SK-N-SH treated with all-trans-retinoic acid at 6 μM for 48 hours (cell line): Measurements from ENCODE around the gene PPARG.

Source experiments
- ATAC-seq: fragments of 200-7000 bp; cut with Tn5 transposase; 3 replicates; pipeline ENCODE4 v1.9.1; 2020; ENCODE audit warnings: mild to moderate bottlenecking, moderate library complexity
- ARNTL ChIP-seq: fragments of 450-650 bp; formaldehyde crosslinking; IDR thresholded peaks from 2 replicates; pipeline ENCODE4 v1.5.0; 2020; ENCODE audit warnings: low read depth, mild to moderate bottlenecking, moderate library complexity, borderline replicate concordance
- BACH2 ChIP-seq: fragments of 250-450 bp; sonication (Bioruptor Pico); IDR thresholded peaks from 2 replicates; pipeline ENCODE4 v1.9.0; 2021; ENCODE audit warnings: mild to moderate bottlenecking, borderline replicate concordance
- ESRRG ChIP-seq: fragments of 250-450 bp; sonication (Bioruptor Pico); IDR thresholded peaks from 2 replicates; pipeline ENCODE4 v1.6.1; 2021; ENCODE audit warnings: mild to moderate bottlenecking
- GLIS3 ChIP-seq: fragments of 250-450 bp; sonication (Bioruptor Pico); IDR thresholded peaks from 2 replicates; pipeline ENCODE4 v1.5.0; 2020; ENCODE audit warnings: mild to moderate bottlenecking, moderate library complexity
- ISL1 ChIP-seq: fragments of 250-450 bp; sonication (Bioruptor Pico); IDR thresholded peaks from 2 replicates; pipeline ENCODE4 v2.1.2; 2022; ENCODE audit warnings: mild to moderate bottlenecking, moderate library complexity
- OSR1 ChIP-seq: fragments of 250-450 bp; sonication (Bioruptor Pico); IDR thresholded peaks from 2 replicates; pipeline ENCODE4 v1.8.0; 2022; ENCODE audit warnings: moderate library complexity, mild to moderate bottlenecking, inconsistent platforms
- PPARA ChIP-seq: fragments of 250-450 bp; sonication (Bioruptor Pico); IDR thresholded peaks from 2 replicates; pipeline ENCODE4 v1.5.0; 2020; ENCODE audit warnings: mild to moderate bottlenecking, borderline replicate concordance
- RARB ChIP-seq: fragments of 250-450 bp; sonication (Bioruptor Pico); IDR thresholded peaks from 2 replicates; pipeline ENCODE4 v1.8.0; 2021; ENCODE audit warnings: mild to moderate bottlenecking, moderate library complexity
- SNAI2 ChIP-seq: fragments of 250-450 bp; sonication (Bioruptor Pico); IDR thresholded peaks from 2 replicates; pipeline ENCODE4 v1.5.0; 2020; ENCODE audit warnings: mild to moderate bottlenecking, moderate library complexity
- TCF4 ChIP-seq: fragments of 250-450 bp; sonication (Bioruptor Pico); IDR thresholded peaks from 2 replicates; pipeline ENCODE4 v1.8.0; 2021; ENCODE audit warnings: mild to moderate bottlenecking, moderate library complexity, borderline replicate concordance
- TOX ChIP-seq: fragments of 250-450 bp; sonication (Bioruptor Pico); IDR thresholded peaks from 2 replicates; pipeline ENCODE4 v1.8.0; 2021; ENCODE audit warnings: mild to moderate bottlenecking, moderate library complexity, borderline replicate concordance
- ZC3H10 ChIP-seq: fragments of 250-450 bp; sonication (Bioruptor Pico); IDR thresholded peaks from 2 replicates; pipeline ENCODE4 v1.5.1; 2021; ENCODE audit warnings: mild to moderate bottlenecking, moderate library complexity
- ZFP3 ChIP-seq: fragments of 250-450 bp; sonication (Bioruptor Pico); IDR thresholded peaks from 2 replicates; pipeline ENCODE4 v1.5.0; 2020; ENCODE audit warnings: mild to moderate bottlenecking, moderate library complexity
- ZFP30 ChIP-seq: fragments of 450-650 bp; formaldehyde crosslinking; IDR thresholded peaks from 2 replicates; pipeline ENCODE4 v1.5.0; 2022; ENCODE audit warnings: mild to moderate bottlenecking, moderate library complexity
- ZNF565 ChIP-seq: fragments of 450-650 bp; formaldehyde crosslinking; conservative IDR thresholded peaks from 2 replicates; pipeline ENCODE4 v1.5.0; 2020; ENCODE audit warnings: low read depth, mild to moderate bottlenecking, moderate library complexity
- ZNF8 ChIP-seq: fragments of 450-650 bp; formaldehyde crosslinking; IDR thresholded peaks from 2 replicates; pipeline ENCODE4 v1.5.0; 2020; ENCODE audit warnings: mild to moderate bottlenecking, moderate library complexity
- TF ChIP-seq, protein P1 (sequence below): fragments of 250-450 bp; sonication (Bioruptor Pico); IDR thresholded peaks from 2 replicates; pipeline ENCODE4 v1.5.1; 2021; ENCODE audit warnings: mild to moderate bottlenecking, moderate library complexity
- TF ChIP-seq, protein P2 (sequence below): fragments of 250-450 bp; sonication (Bioruptor Pico); IDR thresholded peaks from 2 replicates; pipeline ENCODE4 v1.8.0; 2021; ENCODE audit warnings: low read depth, mild to moderate bottlenecking, moderate library complexity, borderline replicate concordance
- TF ChIP-seq, protein P3 (sequence below): fragments of 250-450 bp; sonication (Bioruptor Pico); IDR thresholded peaks from 2 replicates; pipeline ENCODE4 v1.8.0; 2020; ENCODE audit warnings: mild to moderate bottlenecking, moderate library complexity, borderline replicate concordance
- TF ChIP-seq, protein P4 (sequence below): fragments of 250-450 bp; sonication (Bioruptor Pico); IDR thresholded peaks from 2 replicates; pipeline ENCODE4 v1.5.1; 2020; ENCODE audit warnings: low read depth, mild to moderate bottlenecking, moderate library complexity
- TF ChIP-seq, protein P5 (sequence below): fragments of 250-450 bp; sonication (Bioruptor Pico); IDR thresholded peaks from 2 replicates; pipeline ENCODE4 v1.5.0; 2020; ENCODE audit warnings: mild to moderate bottlenecking, moderate library complexity

Gene PPARG

DNA sequence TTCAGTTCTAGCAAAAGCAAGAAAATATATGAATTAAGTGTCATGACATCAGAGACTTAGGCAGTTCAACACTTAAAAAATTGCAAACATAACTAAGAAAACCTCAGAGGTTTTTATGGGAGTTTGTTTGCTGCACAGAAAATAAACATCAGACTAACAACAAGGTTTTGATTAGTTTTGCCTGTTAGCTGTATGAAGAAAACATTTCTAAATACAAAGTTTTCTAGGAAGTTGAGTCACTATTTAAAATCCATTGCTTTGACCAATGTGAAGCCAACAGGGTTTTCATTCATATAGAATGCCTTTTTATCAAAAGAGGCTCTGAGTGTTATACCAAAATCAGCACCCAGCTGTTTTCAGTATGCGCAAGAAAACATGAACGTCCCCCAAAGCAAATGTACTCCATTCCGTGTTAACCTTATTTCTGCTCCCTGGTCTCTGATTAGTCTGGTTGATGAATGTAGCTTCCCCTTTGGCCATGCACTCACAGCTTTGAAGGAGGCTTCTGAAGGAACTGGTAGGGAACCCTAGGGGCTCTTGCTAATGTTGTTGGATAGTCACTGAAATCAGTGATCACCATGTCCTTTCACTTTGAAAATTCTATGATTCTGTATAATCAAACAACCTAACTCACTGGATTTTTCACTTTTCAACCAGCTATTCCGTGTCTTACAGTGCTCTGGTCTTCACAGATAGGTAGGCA, 105.8 kb downstream of the PPARG start:
- no peak for TF ChIP-seq ESRRG (CRISPR knock-in tag)
- TF ChIP-seq TOX: no peak
- TF ChIP-seq ARNTL (CRISPR knock-in tag): no peak
- TF ChIP-seq SNAI2: no peak
- TF ChIP-seq, protein P1, sequence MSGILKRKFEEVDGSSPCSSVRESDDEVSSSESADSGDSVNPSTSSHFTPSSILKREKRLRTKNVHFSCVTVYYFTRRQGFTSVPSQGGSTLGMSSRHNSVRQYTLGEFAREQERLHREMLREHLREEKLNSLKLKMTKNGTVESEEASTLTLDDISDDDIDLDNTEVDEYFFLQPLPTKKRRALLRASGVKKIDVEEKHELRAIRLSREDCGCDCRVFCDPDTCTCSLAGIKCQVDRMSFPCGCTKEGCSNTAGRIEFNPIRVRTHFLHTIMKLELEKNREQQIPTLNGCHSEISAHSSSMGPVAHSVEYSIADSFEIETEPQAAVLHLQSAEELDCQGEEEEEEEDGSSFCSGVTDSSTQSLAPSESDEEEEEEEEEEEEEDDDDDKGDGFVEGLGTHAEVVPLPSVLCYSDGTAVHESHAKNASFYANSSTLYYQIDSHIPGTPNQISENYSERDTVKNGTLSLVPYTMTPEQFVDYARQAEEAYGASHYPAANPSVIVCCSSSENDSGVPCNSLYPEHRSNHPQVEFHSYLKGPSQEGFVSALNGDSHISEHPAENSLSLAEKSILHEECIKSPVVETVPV: no peak
- no peak for TF ChIP-seq ZFP3 (CRISPR knock-in tag)
- TF ChIP-seq, protein P2, sequence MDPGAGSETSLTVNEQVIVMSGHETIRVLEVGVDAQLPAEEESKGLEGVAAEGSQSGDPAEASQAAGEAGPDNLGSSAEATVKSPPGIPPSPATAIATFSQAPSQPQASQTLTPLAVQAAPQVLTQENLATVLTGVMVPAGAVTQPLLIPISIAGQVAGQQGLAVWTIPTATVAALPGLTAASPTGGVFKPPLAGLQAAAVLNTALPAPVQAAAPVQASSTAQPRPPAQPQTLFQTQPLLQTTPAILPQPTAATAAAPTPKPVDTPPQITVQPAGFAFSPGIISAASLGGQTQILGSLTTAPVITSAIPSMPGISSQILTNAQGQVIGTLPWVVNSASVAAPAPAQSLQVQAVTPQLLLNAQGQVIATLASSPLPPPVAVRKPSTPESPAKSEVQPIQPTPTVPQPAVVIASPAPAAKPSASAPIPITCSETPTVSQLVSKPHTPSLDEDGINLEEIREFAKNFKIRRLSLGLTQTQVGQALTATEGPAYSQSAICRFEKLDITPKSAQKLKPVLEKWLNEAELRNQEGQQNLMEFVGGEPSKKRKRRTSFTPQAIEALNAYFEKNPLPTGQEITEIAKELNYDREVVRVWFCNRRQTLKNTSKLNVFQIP (CRISPR knock-in tag): no peak
- TF ChIP-seq OSR1: no peak
- TF ChIP-seq ZNF565 (CRISPR knock-in tag): no peak
- no peak for TF ChIP-seq TCF4 (CRISPR knock-in tag)
- no peak for TF ChIP-seq BACH2 (CRISPR knock-in tag)

DNA sequence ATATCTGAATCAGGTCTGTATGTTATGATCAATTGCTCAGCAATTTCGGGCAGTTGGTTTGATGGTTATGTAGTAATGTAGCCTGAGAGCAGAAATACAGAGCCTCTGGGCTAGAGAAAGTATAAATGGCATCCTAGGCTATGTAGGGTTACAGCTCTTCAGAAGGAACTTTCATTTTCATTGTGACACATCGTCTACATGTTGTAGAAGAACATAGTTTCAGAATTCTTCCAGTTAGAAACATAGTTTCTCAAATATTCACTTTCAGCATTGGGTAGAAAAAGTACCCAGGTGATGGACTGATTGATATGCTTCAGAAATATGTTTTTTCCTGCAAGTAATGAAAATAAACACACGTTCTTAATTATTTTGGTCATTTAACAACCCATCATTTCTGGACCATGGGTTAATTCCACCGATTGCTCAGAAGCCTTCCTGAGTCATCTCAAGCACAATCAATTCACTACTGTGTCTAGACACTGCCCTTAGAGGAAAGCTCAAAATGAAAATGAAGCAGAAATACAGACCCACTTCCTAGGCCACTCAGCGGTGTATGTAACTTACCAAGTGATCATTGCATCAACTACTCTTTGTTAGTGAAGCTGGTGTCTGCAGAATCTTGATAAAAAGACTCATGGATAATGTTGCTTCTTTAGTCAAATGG, 106.6 kb downstream of the PPARG start:
- no peak for ATAC-seq
- no peak for TF ChIP-seq RARB (CRISPR knock-in tag)
- no peak for TF ChIP-seq ZNF565 (CRISPR knock-in tag)
- TF ChIP-seq SNAI2: no peak
- TF ChIP-seq, protein P3, sequence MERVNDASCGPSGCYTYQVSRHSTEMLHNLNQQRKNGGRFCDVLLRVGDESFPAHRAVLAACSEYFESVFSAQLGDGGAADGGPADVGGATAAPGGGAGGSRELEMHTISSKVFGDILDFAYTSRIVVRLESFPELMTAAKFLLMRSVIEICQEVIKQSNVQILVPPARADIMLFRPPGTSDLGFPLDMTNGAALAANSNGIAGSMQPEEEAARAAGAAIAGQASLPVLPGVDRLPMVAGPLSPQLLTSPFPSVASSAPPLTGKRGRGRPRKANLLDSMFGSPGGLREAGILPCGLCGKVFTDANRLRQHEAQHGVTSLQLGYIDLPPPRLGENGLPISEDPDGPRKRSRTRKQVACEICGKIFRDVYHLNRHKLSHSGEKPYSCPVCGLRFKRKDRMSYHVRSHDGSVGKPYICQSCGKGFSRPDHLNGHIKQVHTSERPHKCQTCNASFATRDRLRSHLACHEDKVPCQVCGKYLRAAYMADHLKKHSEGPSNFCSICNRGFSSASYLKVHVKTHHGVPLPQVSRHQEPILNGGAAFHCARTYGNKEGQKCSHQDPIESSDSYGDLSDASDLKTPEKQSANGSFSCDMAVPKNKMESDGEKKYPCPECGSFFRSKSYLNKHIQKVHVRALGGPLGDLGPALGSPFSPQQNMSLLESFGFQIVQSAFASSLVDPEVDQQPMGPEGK (CRISPR knock-in tag): no peak
- no peak for TF ChIP-seq ZNF8
- TF ChIP-seq, protein P1: no peak
- TF ChIP-seq GLIS3: no peak
- TF ChIP-seq, protein P4, sequence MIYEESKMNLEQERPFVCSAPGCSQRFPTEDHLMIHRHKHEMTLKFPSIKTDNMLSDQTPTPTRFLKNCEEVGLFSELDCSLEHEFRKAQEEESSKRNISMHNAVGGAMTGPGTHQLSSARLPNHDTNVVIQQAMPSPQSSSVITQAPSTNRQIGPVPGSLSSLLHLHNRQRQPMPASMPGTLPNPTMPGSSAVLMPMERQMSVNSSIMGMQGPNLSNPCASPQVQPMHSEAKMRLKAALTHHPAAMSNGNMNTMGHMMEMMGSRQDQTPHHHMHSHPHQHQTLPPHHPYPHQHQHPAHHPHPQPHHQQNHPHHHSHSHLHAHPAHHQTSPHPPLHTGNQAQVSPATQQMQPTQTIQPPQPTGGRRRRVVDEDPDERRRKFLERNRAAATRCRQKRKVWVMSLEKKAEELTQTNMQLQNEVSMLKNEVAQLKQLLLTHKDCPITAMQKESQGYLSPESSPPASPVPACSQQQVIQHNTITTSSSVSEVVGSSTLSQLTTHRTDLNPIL: no peak
- TF ChIP-seq, protein P5, sequence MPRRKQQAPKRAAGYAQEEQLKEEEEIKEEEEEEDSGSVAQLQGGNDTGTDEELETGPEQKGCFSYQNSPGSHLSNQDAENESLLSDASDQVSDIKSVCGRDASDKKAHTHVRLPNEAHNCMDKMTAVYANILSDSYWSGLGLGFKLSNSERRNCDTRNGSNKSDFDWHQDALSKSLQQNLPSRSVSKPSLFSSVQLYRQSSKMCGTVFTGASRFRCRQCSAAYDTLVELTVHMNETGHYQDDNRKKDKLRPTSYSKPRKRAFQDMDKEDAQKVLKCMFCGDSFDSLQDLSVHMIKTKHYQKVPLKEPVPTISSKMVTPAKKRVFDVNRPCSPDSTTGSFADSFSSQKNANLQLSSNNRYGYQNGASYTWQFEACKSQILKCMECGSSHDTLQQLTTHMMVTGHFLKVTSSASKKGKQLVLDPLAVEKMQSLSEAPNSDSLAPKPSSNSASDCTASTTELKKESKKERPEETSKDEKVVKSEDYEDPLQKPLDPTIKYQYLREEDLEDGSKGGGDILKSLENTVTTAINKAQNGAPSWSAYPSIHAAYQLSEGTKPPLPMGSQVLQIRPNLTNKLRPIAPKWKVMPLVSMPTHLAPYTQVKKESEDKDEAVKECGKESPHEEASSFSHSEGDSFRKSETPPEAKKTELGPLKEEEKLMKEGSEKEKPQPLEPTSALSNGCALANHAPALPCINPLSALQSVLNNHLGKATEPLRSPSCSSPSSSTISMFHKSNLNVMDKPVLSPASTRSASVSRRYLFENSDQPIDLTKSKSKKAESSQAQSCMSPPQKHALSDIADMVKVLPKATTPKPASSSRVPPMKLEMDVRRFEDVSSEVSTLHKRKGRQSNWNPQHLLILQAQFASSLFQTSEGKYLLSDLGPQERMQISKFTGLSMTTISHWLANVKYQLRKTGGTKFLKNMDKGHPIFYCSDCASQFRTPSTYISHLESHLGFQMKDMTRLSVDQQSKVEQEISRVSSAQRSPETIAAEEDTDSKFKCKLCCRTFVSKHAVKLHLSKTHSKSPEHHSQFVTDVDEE (CRISPR knock-in tag): no peak
- no peak for TF ChIP-seq TCF4 (CRISPR knock-in tag)
- no peak for TF ChIP-seq PPARA (CRISPR knock-in tag)
- TF ChIP-seq BACH2 (CRISPR knock-in tag): no peak
- TF ChIP-seq ARNTL (CRISPR knock-in tag): no peak
- no peak for TF ChIP-seq ZFP30 (CRISPR knock-in tag)
- no peak for TF ChIP-seq ISL1 (CRISPR knock-in tag)
- TF ChIP-seq ZC3H10 (CRISPR knock-in tag): no peak
- TF ChIP-seq OSR1: no peak
- no peak for TF ChIP-seq ESRRG (CRISPR knock-in tag)

More for the DNA sequence above, 105.8 kb downstream of the PPARG start:
- ATAC-seq: no peak
